Lung (tissue), 12 donors: ENCODE results near the gene PARD3B. TPM values are rescaled to one million over a fixed set of nuclear protein-coding genes. Genes with fewer than 3 reads are reported as not detected.

ENCODE experiments used
- ATAC-seq: fragments of 200-7000 bp; cut with Tn5 transposase; one replicate; pipeline ENCODE4 v1.9.1; 2020; ENCODE audit warnings: moderate number of reproducible peaks; ENCODE audit not compliant: insufficient read depth, low FRiP score
- DNase-seq, 3 donors: peaks; one replicate each; pipeline ENCODE4 v3.0.0-alpha.2; 2013 to 2017
- H3K27ac ChIP-seq, 2 donors: one replicate each; pipeline ENCODE4 v1.5.1; 2013; ENCODE audit warnings: mild to moderate bottlenecking in 2 of 2, moderate library complexity in 2 of 2, control low read depth in 1 of 2, inconsistent platforms in 1 of 2, low read depth in 1 of 2, low read length in 1 of 2
- H3K27me3 ChIP-seq, 3 donors: one replicate each; pipeline ENCODE4 v1.5.1; 2013; ENCODE audit warnings: low read length in 2 of 3; ENCODE audit not compliant: control insufficient read depth in 3 of 3, insufficient read depth in 3 of 3
- H3K36me3 ChIP-seq, 4 donors: one replicate each; pipeline ENCODE4 v1.5.1; 2013; ENCODE audit warnings: low read length in 4 of 4, mild to moderate bottlenecking in 1 of 4, moderate library complexity in 1 of 4; ENCODE audit not compliant: control insufficient read depth in 4 of 4, insufficient read depth in 4 of 4
- H3K4me1 ChIP-seq, 5 donors: one replicate each; pipeline ENCODE4 v1.5.1; 2013; ENCODE audit warnings: low read length in 5 of 5, mild to moderate bottlenecking in 2 of 5, moderate library complexity in 1 of 5; ENCODE audit not compliant: control insufficient read depth in 5 of 5, insufficient read depth in 5 of 5
- H3K4me3 ChIP-seq: one replicate; pipeline ENCODE4 v1.5.1; 2013; ENCODE audit warnings: mild to moderate bottlenecking, control low read depth, moderate library complexity
- H3K9ac ChIP-seq, 2 donors: one replicate each; pipeline ENCODE4 v1.5.1; 2013; ENCODE audit warnings: low read length in 2 of 2, control low read depth in 1 of 2; ENCODE audit not compliant: insufficient read depth in 1 of 2
- H3K9me3 ChIP-seq, 4 donors: one replicate each; pipeline ENCODE4 v1.5.1; 2013; ENCODE audit warnings: low read length in 3 of 4, mild to moderate bottlenecking in 1 of 4, moderate library complexity in 1 of 4; ENCODE audit not compliant: control insufficient read depth in 4 of 4, insufficient read depth in 3 of 4
- WGBS, 2 donors: extraction: QIAGEN DNeasy Blood & Tissue Kit; methylation state at CpG; one replicate each; pipeline ENCODE4 v1.1.7; 2013; 5-methylcytosine and 5-hydroxymethylcytosine counted together
- polyA plus RNA-seq, 2 donors: library from polyadenylated mRNA; stranded (reverse); fragments of 200-250 nt; gene quantifications; one replicate each; pipeline ENCODE4 v1.2.1, GENCODE V29; 2013
- total RNA-seq, 2 donors: library from RNA; depleted of rRNA in 1 of 2; stranded (reverse); fragments of >200 nt in 1 of 2; gene quantifications; one replicate each; pipeline ENCODE4 v1.2.1, GENCODE V29; 2014 to 2021
- TF ChIP-seq, protein P1 (sequence below): IDR thresholded peaks from 2 replicates; pipeline ENCODE4 v1.5.1; 2012; ENCODE audit warnings: mild to moderate bottlenecking; ENCODE audit errors: control extremely low read depth, extremely low read depth
- donor health status: control.
- donor health status: control.
- donor health status: Bipolar disorder and iron deficiency.
- donor health status: healthy.
- donor health status: DM: yes; HTN: yes; CAD: no.

Gene PARD3B
- total and polyA plus RNA-seq, 4 donors, result 2.4 to 38.7 (median 17.1) TPM

DNA sequence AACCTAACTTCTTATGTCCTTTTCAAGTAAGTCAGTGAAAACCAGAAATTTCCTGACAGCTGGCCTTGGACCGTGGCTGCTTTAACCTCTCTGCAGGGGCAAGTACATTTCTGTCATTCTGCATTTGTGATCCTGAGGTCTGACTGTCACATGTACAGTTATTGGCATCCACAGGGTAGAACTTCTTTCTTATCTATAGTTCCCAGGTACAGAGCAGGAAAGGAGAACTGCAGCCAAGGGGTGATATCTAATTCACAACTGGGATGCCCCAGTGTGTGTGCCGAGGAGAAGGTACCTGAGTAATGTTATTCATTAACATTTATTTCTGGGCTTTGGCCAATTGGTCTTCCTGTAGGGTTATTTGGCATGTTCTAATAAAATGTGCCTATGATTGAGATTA is 468.9 kb downstream of the PARD3B start:
- Histone ChIP-seq H3K27me3 (no peaks in the 10 kb centered on the region), H3K27ac (no peak overlapping the region), H3K4me3 (no peak overlapping the region), H3K4me1 (peaks cover 0 to 5% (median 0%) of the 10 kb centered on the region in 5 donors), H3K9me3 (no peaks in the 10 kb centered on the region), H3K9ac (no peak overlapping the region), H3K36me3 (no peaks in the 10 kb centered on the region)
- TF ChIP-seq, protein P1, sequence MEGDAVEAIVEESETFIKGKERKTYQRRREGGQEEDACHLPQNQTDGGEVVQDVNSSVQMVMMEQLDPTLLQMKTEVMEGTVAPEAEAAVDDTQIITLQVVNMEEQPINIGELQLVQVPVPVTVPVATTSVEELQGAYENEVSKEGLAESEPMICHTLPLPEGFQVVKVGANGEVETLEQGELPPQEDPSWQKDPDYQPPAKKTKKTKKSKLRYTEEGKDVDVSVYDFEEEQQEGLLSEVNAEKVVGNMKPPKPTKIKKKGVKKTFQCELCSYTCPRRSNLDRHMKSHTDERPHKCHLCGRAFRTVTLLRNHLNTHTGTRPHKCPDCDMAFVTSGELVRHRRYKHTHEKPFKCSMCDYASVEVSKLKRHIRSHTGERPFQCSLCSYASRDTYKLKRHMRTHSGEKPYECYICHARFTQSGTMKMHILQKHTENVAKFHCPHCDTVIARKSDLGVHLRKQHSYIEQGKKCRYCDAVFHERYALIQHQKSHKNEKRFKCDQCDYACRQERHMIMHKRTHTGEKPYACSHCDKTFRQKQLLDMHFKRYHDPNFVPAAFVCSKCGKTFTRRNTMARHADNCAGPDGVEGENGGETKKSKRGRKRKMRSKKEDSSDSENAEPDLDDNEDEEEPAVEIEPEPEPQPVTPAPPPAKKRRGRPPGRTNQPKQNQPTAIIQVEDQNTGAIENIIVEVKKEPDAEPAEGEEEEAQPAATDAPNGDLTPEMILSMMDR, result no peak
- WGBS, 2 donors, result 63 to 69% methylated on average over 2 of the region's 2 CpGs
- DNase-seq, result no peak
- no peak for ATAC-seq

DNA sequence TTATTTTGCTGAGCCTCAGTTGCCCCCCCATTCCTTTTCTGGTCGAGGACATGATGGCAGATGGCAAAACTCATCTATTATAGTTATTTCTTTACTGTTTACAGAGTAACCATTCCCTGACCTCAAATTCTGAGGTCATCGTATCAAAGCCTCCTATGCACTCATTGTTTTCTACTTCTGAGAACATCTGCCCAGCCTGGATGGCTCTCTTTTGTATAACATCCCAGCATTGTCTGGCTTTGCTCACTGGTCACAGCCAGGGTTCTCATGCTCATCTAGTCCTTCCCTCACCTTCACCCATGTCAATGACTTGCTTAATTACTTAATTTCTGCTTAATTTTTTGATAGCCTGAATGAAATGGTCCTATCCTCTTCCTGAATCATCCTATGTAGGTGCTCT is 472.1 kb downstream of the PARD3B start:
- ATAC-seq (no peak), DNase-seq (no peak)
- Histone ChIP-seq H3K27me3 (no peaks in the 10 kb centered on the region), H3K9ac (no peak overlapping the region), H3K36me3 (no peaks in the 10 kb centered on the region), H3K9me3 (peaks cover 0 to 3% (median under 1%) of the 10 kb centered on the region in 4 donors), H3K4me3 (no peak overlapping the region), H3K4me1 (peaks cover 0 to 5% (median 0%) of the 10 kb centered on the region in 5 donors), H3K27ac (no peak overlapping the region)
- WGBS, 2 donors, result 66 to 71% methylated on average over 2 of the region's 2 CpGs
- TF ChIP-seq, protein P1, result no peak

DNA sequence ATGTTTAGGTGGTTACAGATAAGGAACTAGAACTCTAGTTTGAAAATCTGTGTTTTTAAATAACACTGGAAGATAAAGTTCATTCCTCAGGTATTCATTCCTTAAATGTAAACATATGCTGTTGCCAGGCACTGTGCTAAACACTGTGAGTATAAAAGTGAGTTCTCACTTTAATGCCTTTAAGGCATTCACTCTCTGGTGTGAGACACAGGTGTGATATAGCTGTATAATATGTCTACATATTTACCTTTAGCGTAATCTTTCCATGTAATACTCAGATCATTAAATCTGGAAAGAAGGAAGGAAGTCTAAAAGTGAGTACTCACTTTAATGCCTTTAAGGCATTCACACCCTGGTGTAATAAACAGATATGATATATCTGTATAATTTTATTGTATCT is 472.6 kb downstream of the PARD3B start:
- peaks cover 0 to 3% (median under 1%) of the 10 kb centered on the region in 4 donors for H3K9me3 ChIP-seq
- TF ChIP-seq, protein P1, result no peak
- DNase-seq, result no peak
- ATAC-seq, result no peak
- no peak overlapping the region for H3K9ac ChIP-seq
- no peak overlapping the region for H3K4me3 ChIP-seq
- no peak overlapping the region for H3K27ac ChIP-seq
- 94 to 100% methylated on average over 1 of the region's 1 CpG for WGBS, 2 donors
- no peaks in the 10 kb centered on the region for H3K27me3 ChIP-seq
- no peaks in the 10 kb centered on the region for H3K36me3 ChIP-seq
- peaks cover 0 to 1% (median 0%) of the 10 kb centered on the region in 5 donors for H3K4me1 ChIP-seq

DNA sequence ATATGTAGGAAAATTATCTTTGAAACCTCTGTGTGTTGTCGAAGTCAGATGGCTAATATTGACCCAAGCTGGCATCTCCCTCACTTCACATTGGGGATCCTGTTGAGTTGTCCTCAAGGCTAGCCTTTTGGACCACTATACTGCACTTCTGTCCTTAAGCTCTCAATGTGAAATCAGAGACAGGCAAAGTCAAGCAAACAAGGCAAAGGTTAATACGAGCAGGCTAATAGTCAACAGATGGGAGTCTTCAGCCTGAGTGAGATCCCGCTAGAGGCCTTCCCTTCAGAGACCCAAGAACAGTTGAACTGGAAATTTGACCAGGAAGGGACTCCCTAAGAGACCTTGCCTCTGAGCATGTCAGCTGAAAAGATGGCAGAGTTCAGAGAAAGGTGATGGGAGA is 475.4 kb downstream of the PARD3B start:
- 93 to 97% methylated on average over 3 of the region's 3 CpGs for WGBS, 2 donors
- H3K27ac ChIP-seq, result no peak overlapping the region
- no peak for DNase-seq
- H3K9ac ChIP-seq, result no peak overlapping the region
- TF ChIP-seq, protein P1, result no peak
- H3K36me3 ChIP-seq, result no peaks in the 10 kb centered on the region
- no peak for ATAC-seq
- H3K9me3 ChIP-seq, result peaks cover 0 to 3% (median under 1%) of the 10 kb centered on the region in 4 donors
- H3K4me1 ChIP-seq, result peaks cover 0 to 5% (median 4%) of the 10 kb centered on the region in 5 donors
- no peak overlapping the region for H3K4me3 ChIP-seq
- H3K27me3 ChIP-seq, result no peaks in the 10 kb centered on the region
